Tibial artery (tissue), 4 donors: Measurements from ENCODE around the gene IFNE.

Experiments used
- DNase-seq, 2 donors: peaks; one replicate each; pipeline ENCODE4 v3.0.0-alpha.2; 2019
- H3K27ac ChIP-seq, 2 donors: fragments of 200-600 bp; sonication (generic) in 1 of 2; 1 replicate in 1 of 2; 2 replicates in 1 of 2; pipeline ENCODE4 v1.5.1; 2018 to 2019; ENCODE audit warnings: mild to moderate bottlenecking in 1 of 2
- H3K27me3 ChIP-seq, 2 donors: fragments of 200-600 bp; sonication (generic) in 1 of 2; one replicate each; pipeline versions ENCODE4 v1.5.1 to v1.6.0; 2016 to 2019
- H3K36me3 ChIP-seq, 3 donors: fragments of 200-600 bp; sonication (generic) in 2 of 3; one replicate each; pipeline ENCODE4 v1.5.1; 2016 to 2019; ENCODE audit warnings: mild to moderate bottlenecking in 2 of 3
- H3K4me1 ChIP-seq, 4 donors: fragments of 200-600 bp; sonication (generic) in 2 of 4; 1 replicate in 3 of 4; 2 replicates in 1 of 4; pipeline ENCODE4 v1.5.1; 2016 to 2019
- H3K4me3 ChIP-seq, 2 donors: fragments of 200-600 bp; sonication (generic) in 1 of 2; 1 replicate in 1 of 2; 2 replicates in 1 of 2; pipeline ENCODE4 v1.5.1; 2018 to 2019; ENCODE audit warnings: mild to moderate bottlenecking in 2 of 2
- H3K9me3 ChIP-seq, 3 donors: fragments of 200-600 bp; sonication (generic) in 1 of 3; one replicate each; pipeline ENCODE4 v1.5.1; 2016 to 2019
- intact Hi-C: fragments of 100-400 bp; cut with DNase I; formaldehyde crosslinking; loops from one replicate; pipeline ENCODE4 v1.15.0; 2023; ENCODE audit warnings: low total_unique reads
- TF ChIP-seq, protein P1 (sequence below), 2 experiments: fragments of 200-600 bp in 1 of 2; fragments of 450-650 bp in 1 of 2; IDR thresholded peaks; one replicate each; pipeline ENCODE4 v1.5.1; 2017 to 2019; ENCODE audit warnings: antibody characterized with exemption in 2 of 2, mild to moderate bottlenecking in 1 of 2, moderate library complexity in 1 of 2

The IFNE gene, protein sequence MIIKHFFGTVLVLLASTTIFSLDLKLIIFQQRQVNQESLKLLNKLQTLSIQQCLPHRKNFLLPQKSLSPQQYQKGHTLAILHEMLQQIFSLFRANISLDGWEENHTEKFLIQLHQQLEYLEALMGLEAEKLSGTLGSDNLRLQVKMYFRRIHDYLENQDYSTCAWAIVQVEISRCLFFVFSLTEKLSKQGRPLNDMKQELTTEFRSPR

DNA sequence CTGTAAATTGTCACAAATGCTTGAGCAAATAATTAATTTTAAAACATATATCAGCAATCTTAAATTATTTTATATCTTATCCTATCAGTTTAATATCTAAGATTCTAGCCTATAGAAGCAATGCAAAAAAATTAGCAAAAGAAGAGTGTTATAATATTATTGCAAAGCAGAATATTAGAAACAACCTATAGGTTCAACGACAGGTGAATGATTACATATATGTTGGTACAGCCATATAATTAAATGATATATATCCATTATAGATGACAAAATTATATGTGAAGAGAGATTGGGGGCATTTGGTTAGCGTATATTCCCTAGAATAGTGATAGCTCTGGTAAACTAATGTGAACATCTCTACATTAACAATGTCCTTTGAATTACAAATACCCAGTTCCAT is at the start of gene IFNE:
Gene IFNE, minus strand, starts transcription at position 101 of the 400 bp plus-strand sequence. CDS start 619 bp downstream, outside the sequence.
- H3K27me3 ChIP-seq, result no peaks in the 10 kb centered on the region
- H3K36me3 ChIP-seq, result no peaks in the 10 kb centered on the region
- no peak for DNase-seq
- TF ChIP-seq, protein P1, sequence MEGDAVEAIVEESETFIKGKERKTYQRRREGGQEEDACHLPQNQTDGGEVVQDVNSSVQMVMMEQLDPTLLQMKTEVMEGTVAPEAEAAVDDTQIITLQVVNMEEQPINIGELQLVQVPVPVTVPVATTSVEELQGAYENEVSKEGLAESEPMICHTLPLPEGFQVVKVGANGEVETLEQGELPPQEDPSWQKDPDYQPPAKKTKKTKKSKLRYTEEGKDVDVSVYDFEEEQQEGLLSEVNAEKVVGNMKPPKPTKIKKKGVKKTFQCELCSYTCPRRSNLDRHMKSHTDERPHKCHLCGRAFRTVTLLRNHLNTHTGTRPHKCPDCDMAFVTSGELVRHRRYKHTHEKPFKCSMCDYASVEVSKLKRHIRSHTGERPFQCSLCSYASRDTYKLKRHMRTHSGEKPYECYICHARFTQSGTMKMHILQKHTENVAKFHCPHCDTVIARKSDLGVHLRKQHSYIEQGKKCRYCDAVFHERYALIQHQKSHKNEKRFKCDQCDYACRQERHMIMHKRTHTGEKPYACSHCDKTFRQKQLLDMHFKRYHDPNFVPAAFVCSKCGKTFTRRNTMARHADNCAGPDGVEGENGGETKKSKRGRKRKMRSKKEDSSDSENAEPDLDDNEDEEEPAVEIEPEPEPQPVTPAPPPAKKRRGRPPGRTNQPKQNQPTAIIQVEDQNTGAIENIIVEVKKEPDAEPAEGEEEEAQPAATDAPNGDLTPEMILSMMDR (IDR thresholded peaks at IDR 0.05), result no peak
- H3K27ac ChIP-seq, result no peak within 1 kb of the TSS
- no peaks in the 10 kb centered on the region for H3K9me3 ChIP-seq
- no peaks in the 10 kb centered on the region for H3K4me1 ChIP-seq
- H3K4me3 ChIP-seq, result no peak within 1 kb of the TSS
- intact Hi-C loops, result no loop called here

DNA sequence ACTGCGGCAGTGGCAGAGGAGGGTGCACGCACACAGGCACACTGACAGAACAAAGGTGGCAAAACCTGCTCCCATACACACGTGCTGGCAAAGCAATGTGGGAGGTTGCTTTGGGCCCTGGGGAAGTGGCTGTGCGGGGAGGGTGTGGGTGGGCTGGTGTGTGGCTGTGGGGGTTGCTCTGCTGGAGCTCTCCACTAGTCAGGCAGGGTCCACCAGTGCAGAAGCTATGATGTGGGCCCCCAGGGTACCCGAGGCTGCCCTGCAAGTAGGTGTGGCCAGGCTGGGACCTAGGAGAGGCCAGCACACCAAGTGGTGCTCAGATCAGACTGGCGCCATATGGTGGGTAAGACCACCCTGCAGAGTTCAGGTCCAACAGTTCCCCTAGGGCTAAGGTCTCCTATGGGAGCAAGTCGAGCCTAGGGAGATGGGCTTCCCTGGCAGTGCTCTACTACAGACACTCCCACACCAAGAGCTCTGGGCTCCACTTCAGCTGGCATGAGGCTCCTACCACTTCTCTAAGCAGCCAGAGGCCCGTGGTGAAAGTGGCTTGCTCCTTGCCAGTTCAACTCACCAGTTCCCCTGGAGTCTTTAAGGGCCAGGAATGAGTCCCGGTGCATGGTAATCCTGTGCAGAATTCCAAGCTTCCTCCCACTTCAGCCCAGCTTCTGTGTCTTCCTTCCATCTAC is 46.2 kb upstream of the IFNE start:
- TF ChIP-seq, protein P1 (IDR thresholded peaks at IDR 0.05), result no peak
- Histone ChIP-seq H3K27ac (no peak overlapping the region), H3K36me3 (no peaks in the 10 kb centered on the region), H3K4me3 (no peak overlapping the region), H3K27me3 (peaks cover 0 to 9% of the 10 kb centered on the region in 2 donors), H3K9me3 (no peaks in the 10 kb centered on the region), H3K4me1 (no peaks in the 10 kb centered on the region)
- intact Hi-C loops, result no loop called here
- no peak for DNase-seq

DNA sequence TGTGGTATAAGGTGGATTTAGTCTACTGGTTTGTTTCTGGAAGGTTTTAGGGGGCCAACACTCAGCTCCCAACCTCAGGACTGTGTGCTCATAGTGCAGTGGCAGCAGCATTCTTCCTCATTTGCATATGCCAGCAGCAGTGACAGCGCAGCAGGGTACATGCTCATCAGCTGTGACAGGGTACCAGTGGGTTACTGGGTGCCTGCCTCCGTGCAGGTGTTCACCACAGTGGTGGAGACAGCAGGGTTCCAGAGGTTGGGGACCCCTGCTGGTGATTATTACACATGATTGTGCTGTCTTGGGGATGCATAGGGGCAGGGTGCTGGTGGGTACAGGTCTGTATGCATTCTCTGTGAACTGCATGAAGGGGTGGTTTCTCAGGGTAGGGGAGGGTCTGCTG is 45.5 kb upstream of the IFNE start:
- no peaks in the 10 kb centered on the region for H3K9me3 ChIP-seq
- H3K36me3 ChIP-seq, result no peaks in the 10 kb centered on the region
- no peak overlapping the region for H3K4me3 ChIP-seq
- intact Hi-C loops, result no loop called here
- no peak overlapping the region for H3K27ac ChIP-seq
- peaks cover 0 to 9% of the 10 kb centered on the region in 2 donors for H3K27me3 ChIP-seq
- H3K4me1 ChIP-seq, result no peaks in the 10 kb centered on the region
- TF ChIP-seq, protein P1 (IDR thresholded peaks at IDR 0.05), result no peak
- no peak for DNase-seq

DNA sequence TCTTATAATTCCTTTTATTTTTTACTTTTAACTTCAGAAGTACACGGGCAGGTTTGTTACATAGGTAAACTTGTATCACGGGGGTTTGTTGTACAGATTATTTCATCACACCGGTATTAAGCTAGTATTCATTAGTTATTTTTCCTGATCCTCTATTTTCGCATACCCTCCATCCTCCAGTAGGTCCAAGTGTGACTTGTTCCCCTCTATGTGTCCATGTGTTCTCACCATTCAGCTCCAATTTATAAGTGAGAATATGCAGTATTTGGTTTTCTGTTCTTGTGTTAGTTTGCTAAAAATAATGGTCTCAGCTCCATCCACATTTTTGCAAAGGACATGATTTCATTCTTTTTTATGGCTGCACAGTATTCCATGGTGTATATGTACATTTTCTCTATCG is 43.1 kb upstream of the IFNE start:
- intact Hi-C loops, result no loop called here
- TF ChIP-seq, protein P1 (IDR thresholded peaks at IDR 0.05), result no peak
- no peak overlapping the region for H3K4me3 ChIP-seq
- H3K36me3 ChIP-seq, result no peaks in the 10 kb centered on the region
- H3K27me3 ChIP-seq, result peaks cover 0 to 9% of the 10 kb centered on the region in 2 donors
- H3K9me3 ChIP-seq, result no peaks in the 10 kb centered on the region
- no peak for DNase-seq
- no peaks in the 10 kb centered on the region for H3K4me1 ChIP-seq
- H3K27ac ChIP-seq, result no peak overlapping the region

DNA sequence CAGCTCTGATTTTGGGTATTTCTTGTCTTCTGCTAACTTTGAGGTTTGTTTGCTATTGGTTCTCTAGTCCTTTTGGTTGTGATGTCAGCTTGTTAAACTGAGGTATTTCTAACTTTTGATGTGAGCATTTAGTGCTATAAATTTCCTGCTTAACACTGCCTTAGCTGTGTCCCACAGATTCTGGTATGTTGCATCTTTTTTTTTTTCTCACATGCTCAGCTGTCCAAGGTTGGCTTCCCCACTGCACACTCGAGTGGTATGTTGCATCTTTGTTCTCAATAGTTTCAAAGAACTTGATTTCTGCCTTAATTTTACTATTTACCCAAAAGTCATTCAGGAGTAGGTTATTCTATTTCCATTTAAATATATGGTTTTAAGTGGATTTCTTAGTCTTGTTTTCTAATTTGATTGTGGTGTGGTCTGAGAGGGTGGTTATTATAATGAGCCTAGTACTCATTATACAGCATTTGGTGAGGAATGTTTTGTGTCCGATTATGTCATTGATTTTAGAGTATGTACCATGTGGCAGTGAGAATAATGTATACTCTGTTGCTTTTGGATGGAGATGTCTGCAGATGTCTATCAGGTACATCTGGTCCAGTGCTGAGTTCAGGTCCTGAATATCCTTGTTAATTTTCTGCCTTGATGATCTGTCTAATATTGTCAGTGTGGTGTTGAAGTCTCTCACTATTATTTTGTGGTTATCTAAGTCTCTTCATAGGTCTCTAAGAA is 42.2 kb upstream of the IFNE start:
- TF ChIP-seq, protein P1 (IDR thresholded peaks at IDR 0.05), result no peak
- intact Hi-C loops, result no loop called here
- Histone ChIP-seq H3K27ac (no peak overlapping the region), H3K9me3 (no peaks in the 10 kb centered on the region), H3K4me1 (no peaks in the 10 kb centered on the region), H3K36me3 (no peaks in the 10 kb centered on the region), H3K27me3 (peaks cover 0 to 9% of the 10 kb centered on the region in 2 donors), H3K4me3 (no peak overlapping the region)
- DNase-seq, result no peak
